GM21786 (cell line): ENCODE results near the gene LYSMD1.

Source experiments
- ATAC-seq: cut with Tn5 transposase; IDR thresholded peaks from one replicate; pipeline ENCODE4 v1.9.1; 2021; ENCODE audit not compliant: unreplicated experiment

LYSMD1 gene

DNA sequence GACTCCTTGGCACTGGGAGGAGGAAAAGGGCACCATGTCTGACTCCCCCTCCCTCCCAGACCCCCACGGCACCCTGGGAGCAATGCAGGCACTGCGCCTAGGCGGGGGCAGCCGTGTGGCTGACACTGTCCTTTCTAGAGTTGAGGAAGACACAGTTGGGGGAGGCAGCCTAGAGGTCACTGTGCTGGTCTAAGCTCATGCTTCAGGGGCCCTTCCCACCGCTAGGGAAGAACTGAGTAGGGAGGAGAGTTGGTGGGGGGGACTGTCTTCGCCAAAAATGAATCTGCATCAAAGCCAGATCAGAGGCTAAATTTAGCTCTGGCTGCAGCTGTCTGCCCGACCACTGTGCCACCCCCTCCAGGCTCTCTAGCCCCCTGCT is 22.7 kb downstream of the LYSMD1 start:
- no peak for ATAC-seq

DNA sequence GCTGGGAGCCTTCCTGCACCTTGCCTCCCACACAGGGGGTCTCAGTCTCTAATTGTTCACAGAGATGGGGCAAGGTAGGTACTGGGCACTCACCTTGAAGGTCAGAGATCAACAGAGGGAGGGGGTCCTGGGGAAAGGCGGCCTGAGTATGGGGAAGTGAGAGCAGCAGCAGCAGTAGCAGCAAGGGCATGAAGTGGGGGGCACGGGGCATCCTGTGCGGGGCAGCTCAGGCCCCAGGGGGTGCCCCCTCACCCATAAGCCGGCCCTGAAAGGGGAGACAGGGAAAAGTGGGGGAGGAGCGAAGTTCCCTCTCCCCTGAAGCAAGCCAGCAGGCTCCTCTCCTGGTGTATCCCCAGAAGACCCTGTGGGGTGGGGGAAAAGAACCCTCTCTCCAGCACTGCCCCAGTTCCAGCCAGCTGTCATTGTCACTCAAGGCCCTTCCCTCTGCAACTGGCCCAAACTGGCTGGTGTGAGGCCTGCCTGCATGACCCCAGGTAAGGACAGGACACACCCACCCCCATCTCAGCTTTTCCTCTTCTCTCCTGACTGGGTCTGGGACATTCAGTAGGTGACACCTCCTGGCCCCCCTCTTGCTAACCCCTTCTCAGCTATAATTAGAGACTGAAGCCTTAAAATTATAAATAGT is 23.2 kb downstream of the LYSMD1 start:
- ATAC-seq = no peak

DNA sequence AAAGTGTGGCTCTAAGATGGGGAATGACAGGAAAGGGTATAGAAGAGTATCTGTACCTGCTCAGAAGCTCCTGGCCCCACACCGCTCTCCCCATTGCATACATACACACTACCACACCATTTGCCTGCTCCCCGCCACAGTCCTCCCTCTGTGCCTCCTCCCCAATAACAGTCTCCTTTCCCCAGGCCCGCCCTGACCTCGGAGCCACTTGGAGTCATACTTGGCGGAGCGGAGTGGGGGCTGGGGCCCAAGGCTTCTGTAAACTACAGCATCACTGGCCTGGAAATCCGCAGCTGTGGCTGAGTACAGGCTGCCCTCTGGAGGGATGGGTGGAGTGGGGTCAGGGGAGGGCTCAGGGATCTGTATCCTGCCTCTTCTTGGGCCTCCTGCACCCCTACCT is 27.9 kb downstream of the LYSMD1 start:
- no peak for ATAC-seq

DNA sequence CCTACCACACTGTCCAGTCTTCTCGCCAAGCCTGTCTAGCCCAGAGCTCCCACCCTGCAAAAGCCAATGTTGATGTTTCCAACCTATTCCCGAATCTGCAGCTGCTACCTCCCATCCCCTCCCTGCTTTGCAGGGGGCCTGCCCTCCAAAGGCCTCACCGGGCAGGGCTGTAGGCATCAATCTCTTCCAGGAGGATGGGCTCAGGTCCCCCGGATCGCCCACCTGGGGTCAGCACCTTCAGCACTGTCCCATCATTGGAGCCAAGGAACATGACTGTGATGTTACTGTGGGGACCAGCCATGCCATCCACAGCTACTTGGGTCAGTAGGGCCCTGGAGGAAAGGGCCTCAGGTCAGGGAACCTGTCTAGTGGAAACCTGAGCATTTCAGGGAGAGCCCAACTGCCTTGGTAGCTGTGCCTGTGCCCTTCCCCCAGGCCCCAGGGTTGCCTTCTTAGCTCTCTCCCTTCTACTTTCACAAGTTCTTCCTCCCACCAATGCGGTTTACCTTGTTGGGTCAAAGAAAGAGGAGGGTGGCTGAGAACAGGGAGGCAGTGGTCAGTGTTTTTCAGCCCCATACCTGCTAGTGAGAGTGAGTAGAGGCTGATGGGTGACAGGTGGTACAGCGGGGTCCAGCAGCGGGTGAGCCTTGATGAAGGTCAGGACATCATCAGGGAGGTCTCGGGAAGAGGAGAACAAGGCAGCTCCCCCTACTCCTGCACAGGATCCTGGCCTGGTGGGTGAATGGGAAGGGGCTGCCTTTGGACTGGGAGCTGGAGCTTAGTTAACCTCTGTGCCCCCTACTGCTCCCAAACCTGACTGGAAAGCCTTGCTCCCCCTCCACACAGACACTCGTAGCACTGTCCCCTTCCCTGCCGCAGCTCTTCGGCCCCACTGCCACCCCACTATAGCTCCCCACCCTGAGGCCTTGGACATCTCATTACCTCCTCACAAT is 30.0 kb downstream of the LYSMD1 start:
- no peak for ATAC-seq

DNA sequence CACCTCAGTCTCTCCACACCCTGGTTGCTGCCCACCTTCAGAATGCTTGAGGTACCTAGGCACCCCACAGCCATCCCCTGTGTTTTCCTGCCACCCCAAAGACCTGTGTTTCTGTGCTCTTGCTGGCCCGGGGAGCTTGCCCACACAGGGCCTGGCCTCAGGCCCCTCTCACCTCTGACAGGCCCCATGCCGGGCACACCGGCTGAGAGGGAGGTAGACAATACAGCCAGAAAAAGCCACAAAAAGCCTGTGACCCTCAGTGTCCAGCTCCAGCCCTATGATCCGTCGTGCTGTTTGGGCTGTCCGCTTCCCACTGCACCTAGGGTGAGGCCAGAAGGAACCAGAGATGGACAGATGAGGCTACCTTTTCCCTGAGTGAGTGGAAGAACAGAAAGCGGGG is 30.7 kb downstream of the LYSMD1 start:
- ATAC-seq = no peak

DNA sequence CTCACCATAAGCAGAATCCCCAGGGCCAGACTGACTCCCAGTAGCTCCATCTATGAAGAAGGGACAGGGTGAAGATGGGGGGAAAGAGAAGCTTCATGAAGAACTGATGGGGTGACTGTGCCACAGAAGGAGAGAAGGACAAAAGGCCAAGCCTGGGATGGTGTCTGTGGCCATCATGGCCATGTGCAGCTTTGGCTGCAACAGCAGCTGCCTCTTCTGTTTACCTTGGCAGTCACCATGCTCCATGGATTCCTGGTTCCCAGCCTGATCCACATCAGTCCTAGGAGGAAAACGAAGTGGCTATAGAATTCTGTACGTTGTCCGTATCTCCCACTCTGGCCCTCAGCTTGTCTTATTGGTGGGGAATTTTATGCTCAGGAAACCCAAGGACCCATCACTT is 31.3 kb downstream of the LYSMD1 start:
- no peak for ATAC-seq

DNA sequence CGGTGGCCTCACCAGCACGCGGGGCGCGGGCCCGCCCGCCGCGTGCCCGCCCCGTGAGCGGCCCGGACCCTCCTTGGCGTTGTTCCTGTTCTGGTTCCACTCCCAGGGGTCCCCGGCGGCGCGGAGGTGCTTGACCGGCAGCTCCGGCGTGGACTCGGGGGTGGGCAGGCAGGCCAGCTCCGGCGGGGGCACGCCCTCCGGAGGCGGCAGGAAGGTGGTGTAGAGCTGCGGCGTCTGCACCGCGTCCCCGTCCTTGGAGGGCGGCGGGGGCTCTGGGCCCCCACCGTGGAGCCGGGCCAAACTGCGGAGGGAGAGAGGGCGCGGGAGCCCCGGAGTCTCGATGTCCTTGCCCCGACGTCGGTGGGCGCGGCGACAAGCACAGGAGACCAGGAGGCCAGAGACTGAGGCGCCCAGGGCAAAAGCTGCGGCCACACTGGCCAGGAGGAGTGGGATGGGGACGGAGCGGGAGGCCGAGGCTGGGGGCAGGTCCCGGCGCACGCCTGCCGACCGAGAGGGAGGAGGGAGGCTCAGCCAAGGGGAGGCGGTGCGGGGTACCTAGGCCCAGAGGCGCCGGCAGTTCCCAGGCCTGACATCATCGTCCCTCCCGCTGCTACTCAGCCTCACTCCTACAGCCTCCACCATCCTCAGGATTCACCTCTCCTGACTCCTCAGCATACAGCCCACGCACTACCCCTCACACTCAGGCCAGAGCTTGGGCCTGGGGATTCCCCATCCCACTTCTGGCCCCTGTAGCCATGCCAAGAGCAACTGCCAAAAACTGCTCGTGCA is 32.5 kb downstream of the LYSMD1 start:
- ATAC-seq = no peak

DNA sequence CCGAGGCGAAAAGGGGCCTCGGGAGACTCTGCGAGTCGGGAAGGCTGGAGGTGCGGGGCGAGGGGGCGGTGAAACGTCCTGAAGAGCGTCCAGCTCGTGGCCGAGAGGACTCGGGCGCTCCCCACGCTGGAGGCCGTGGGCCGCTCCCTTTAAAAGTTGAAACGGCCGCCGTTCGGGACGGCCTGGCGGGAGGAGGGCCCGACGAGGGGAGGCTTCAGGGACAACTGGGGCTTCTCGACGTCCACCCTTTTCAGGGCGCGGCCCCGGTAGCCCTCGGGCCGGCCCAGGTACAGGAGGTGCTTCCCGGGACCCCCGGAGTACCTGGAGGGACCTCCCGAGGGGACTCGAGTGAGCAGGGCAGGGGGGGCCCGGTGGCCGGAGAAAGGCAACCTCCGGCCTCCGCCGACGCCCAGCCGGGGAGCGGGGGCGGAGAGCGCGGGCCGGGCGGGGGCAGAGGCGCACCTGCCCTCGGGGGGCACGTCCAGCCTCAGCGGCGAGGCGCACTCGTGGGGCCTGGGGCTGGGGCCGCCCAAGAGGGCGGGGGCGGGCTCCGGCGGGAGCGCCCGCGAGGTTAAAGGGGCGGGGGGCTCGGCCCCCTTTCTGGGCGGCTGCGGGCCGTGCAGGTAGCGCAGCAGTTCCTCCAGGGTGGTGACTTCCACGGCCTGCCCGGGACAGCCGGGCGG is 33.2 kb downstream of the LYSMD1 start:
- no peak for ATAC-seq

DNA sequence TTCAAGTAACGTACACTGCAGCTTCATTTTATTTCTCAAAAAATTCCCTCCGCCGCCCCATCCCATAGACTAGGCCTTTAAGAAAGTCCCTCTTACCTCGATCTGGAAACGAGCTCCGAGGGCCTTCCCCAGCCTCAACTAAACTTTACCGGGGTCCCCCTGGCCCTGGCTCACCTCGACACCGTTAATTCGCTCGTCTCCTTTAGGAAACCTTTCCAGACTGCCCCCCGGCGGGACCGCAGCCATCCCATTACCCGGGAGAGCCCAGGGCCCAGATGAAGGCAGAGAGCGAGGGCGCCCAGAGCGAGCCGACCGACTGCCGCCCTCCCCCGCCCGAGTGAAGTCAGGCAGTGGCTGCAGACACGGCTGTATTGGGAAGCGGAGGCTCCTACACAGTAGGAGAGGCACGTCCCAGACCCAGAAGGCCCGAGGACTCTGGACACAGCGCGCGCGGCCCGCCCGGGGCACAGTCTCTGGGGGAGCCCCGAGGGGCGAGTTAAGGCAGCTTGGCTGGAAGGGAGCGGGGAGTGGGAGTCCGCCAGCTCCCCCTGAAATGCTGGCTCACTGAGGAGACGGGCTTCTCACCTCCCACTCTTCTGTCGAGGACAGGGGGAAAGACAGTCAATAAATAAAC is 33.9 kb downstream of the LYSMD1 start:
- no peak for ATAC-seq

DNA sequence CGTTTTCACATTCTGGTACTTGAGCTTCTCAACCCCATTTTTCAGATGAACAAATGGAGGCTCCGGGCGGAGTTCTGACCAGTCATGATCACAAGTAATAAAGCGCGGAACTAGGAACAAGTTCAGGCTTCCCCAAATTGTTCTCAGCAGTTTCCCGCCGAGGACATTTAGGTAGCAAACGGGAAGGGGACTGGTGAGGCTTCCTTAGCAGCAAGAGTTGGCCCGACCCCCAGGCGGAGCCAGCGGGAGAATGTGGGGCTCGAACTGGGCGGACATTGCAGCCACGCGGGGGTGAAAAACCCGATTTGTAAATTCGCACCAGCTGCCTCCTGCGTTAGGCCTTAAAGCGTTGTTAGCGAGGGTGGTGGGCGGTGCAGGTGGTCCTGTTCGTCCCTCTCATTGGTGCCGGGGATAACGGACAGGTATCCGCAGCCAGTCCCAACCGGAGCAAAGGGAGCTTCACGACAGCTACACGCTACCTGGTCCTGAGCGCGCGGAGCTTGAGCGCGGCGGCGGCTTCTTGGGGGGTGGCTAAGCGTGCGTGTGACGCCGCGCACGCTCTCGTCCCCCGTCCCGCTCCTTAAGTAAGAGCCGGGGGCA is 34.6 kb downstream of the LYSMD1 start:
- ATAC-seq = no peak

DNA sequence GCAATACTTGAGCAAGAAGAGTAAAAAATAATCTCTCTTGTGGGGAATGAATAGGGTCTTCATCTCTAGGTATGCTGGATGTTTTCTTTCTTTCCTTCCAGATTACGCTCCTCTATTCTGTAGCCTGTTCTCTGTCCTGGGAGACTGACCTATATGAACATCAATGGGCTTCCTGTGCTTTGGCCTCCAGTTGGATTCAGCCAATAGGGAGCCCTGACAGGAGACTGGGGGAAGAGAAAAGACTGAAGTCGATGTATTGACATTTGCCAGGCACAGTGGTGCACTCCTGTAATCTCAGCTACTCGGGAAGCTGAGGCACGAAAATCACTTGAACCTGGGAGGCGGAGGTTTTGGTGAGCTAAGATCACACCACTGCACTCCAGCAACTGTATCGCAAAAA is 36.9 kb downstream of the LYSMD1 start:
- ATAC-seq = no peak

DNA sequence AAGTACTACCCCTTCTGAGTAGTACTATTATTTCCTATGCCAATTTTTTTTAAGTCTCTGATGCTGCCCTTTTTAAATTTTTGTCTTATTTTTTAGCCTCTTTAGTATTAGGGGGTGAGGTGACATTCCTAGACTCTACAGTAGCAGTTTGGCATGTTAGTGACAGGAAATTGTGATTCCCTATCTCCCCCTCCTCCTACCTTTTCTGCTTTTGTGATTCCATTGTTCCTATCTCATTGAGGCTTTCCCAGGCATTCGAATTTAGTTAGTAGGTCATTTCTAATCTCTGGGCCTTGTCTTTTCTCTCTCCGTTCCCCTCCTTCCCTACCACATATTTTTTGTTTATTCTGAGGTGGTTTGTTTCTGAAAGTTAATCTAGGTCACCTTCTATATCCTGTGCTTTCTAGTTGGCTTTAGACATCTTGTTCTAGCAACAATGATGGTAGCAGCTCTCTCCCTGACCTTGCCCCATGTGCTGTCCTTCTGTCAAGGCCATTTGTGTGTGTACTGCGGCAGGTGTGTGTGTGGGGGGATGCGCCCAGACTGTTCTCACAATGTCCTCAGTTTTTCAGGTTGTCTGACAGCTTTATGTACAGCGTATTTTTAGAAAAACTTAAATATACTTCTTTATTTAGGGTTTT is 40.8 kb downstream of the LYSMD1 start:
- ATAC-seq = no peak

DNA sequence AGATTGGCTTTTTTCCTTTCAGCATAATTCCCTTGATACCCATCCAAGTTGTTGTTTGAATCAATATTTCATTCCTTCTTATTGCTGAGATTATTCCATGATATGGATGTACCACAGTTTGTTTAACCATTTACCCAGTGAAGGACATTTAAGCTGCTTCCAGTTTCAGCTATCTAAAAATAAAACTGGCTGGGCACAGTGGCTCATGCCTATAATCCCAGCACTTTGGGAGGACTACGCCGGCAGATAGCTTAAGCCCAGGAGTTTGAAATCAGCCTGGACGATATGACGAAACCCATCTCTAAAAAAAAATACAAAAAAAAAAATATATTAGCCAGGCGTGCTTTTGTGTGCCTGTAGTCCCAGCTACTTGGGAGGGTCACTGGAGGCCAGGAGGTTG is 51.8 kb downstream of the LYSMD1 start:
- no peak for ATAC-seq
